SHP77 (cell line): ENCODE measurements around the gene NLRP10.

Experiments used
- DNase-seq, 2 experiments: peaks; one replicate each; lab custom pipeline; 2025; lab: John Stamatoyannopoulos, UW

Gene NLRP10

DNA sequence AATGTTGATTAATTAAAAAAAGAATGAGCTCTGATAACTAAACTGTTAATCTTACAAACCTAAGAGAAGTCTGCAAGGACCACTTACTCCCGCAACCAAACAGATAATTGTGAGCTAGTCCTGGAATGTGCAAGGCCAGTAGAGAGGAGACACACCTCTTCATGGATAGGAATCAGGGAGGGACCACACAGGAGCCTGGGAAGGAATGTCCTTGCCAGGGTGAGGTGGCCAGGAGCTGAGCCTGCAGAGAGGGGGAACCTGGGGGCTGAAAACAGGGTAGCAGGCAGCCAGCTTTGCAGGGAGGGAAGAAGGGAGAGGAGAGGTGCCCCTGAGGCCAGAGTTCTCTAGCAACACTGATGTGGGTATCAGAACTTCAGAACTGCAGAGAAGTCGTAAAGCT, 9.4 kb upstream of the NLRP10 start:
- DNase-seq = no peak

GRCh38 chr11:7973011-7973410, 7.8 kb upstream of the NLRP10 start:
- DNase-seq = no peak

DNA sequence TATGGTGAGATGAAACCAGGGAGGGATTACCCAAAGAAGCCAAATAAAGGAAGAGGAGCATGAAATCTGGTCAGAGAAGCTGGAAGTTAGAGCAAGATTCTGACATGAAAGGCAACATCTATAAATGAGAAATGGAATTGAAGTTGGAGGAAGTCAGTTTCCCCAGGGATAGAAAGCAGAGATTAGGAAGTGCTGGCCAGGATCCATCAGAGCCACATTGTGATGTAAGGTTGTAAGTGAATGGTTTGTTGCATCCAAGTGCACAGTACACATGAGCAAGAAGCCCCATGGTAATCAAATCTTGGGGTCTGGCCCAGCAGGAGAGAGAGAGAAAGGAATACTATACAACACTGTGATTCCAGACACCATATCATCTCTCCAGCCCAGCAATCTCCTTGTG, 6.6 kb upstream of the NLRP10 start:
- DNase-seq = no peak

DNA sequence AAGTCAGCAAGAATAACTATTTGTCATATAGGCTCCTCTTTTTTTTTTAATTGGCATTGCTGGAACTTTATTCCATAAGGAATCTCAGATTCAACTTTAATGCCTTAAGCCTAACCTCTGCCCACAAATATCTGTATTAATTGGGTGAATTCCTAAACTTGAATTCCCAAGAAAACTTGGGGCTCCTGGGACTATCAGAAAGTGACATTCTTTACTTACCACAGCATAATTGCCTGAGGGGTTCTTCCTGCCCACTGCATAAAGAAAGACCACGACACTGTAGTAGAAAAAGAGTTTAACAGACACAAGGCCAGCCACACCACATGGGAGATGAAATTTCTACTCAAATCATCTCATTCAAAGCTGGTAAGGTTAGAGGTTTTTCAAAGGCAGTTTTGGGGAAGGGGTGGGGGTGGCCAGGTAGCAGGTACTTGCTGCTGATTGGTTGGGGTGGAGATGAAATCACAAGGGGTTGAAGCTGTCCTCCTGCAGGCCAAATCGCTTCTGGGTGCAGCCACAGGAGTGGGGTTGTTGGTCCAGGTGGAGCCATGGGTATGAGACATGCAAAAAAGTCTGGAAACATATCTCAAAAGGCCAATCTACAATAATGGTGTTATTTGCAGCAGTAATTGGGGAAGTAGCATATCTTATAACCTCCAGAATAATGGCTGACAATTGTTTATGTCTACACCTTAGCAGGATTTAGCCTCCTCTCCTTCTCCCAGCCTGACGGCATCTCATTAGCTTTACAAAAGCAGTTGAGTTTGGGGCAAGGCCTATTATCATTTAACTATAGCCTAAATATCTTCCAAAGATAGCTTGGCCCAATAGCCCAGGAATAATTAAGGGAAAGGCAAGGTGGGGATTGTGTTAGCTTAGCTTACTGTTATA, 4.8 kb upstream of the NLRP10 start:
- DNase-seq = no peak

- DNase-seq = no peak
Measured at GRCh38 chr11:7968686-7969085, 3.4 kb upstream of the NLRP10 start.

- no peak for DNase-seq
Measured at GRCh38 chr11:7967826-7968225, 2.6 kb upstream of the NLRP10 start.

DNA sequence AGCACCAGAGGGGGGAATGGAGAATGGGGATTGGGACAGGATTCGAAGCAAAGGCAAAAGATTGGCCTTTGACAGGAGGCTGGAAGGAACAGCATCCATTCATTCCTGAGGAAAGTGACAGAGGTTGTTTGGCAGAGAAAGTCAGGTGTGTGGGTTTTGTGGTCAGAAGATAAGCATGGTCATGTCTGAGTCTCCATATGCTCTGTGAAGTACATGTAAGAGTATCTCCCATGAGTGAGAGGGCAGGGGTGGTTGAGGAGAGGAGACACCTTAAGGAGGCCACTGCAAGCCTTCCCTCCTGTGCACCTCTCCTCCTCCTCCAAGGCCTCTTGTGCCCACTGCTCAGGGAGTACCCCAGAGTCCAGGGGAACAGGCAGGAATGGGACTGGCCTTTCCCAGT, 1.9 kb upstream of the NLRP10 start:
- no peak for DNase-seq

DNA sequence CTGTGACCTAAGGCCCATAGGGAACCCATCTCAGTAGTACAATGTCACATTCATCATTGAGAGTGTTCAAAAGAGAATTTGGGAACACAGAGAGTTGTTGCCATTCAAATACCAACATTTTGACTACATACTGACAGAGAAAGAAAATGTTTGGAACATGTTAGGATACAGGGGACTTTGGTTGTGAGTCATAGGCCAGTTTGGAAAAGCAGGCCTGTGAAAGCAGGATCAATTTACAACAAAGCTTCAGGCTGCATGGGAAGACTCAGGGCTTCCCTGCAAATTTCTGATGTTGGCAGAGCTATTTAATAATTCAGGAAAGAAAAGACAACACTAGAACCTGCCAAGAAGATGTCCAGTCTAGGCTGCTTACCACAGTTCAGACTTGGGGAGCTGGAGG, 374 bp downstream of the NLRP10 start:
- DNase-seq = no peak

DNA sequence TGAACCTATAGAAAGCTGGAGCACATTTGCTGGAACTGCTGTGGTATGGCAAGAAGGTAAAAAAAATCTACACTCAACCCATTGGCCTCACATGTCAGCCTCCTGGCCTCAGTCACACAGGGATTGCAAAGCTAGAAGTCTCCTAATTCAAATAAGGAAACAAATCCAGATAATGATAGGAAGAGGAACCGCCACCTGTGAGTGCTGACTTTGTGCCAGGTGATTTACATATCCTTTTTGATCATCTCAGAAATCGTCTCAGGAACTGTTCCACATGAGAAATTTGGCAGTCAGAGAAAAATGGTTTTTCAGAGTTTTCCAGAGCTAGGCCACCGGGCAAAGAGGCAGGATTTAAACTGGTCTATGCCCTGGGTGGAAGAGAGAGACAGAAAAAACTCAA, 986 bp downstream of the NLRP10 start:
- DNase-seq = no peak

DNA sequence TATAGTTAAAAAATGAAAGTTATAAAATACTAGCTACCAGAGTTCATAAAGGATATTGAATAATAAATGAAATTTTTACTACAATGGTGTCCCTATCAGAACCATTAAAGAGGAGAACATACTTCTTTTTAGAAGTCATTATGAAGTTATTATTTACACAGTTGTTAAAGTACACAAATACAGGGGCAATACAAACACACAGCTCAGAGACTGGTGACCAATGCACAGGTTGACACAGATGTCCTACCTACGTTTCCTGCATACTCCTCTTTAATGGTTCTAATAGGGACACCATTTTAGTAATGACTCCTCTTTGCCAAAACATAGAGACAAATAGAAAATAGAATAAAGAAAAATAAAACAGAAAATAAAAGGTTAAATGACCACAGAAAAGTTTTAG, 10.1 kb downstream of the NLRP10 start:
- no peak for DNase-seq

DNA sequence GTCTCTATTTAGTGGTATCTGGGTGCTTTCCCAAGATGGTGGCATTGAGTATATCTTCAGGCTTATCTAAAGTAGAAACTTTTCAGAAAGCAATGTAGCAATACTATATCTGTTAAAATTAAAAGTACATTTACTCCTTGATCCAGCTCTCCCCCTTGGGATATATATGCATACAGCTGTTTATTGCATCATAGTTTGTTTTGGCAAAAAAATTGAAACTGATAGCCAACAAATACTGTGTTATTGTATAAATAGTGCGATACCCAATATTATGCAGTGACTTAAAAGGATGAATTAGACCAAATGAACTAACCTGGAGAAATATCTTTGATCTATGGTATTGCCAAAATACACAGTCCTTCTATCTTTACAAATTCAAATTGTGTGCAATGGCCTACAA, 15.3 kb downstream of the NLRP10 start:
- DNase-seq = no peak

DNA sequence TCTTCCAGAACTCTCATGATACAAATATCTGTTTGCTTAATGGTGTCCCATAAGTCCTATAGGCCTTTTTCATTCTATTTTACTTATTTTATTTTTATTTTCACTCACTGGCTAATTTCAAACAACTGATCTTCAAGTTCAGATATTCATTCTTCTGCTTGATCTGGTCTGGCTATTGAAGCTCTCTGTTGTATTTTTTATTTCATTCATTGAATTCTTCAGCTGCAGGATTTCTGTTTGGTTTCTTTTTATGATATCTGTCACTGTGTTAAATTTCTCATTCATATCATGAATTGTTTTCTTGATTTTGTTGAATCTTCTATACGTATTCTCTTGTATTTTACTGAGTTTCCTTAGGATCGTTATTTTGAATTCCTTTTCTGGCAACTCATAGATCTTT, 21.1 kb downstream of the NLRP10 start:
- DNase-seq = no peak

DNA sequence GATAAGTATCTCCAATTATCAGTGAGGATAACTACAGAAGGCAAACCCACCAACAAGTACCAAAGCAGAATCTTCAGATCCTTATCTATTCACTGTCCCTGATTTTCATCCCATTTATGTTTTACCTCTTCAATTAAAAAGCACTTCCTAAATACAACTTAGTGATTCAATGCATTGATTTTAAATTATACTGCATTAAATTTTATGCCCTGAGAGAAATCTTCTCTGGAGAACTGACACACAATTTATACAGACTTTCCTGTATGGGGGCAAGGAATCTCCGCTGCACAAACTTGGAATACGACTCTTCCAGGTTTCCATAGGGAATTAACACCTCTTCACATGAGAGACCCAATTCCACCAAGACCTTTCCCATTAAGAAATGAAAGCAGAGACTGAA, 23.6 kb downstream of the NLRP10 start, which contains the start of gene OR10A3:
OR10A3 (minus strand) TSS at position 101 of the 400 bp plus-strand sequence. CDS start 2,188 bp downstream, outside the sequence.
- no peak for DNase-seq

DNA sequence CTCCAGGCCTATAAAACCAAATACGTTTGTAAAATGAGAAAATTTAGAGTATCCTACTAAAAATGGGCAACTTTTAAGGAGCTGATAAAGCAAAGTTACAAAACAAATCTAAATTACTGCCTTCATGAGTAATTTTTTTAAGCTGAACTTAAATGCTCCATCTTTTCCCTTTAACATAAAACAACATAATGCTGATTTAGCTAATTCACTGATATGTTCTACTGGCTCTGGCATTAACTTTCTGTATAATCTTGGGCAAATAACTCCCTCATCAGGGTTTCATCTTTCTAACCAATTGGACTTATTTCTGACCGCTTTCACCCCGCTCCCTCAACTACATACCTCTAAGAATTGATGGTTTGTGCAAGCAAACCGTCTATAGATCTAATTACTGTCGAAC, 24.1 kb downstream of the NLRP10 start:
- no peak for DNase-seq

DNA sequence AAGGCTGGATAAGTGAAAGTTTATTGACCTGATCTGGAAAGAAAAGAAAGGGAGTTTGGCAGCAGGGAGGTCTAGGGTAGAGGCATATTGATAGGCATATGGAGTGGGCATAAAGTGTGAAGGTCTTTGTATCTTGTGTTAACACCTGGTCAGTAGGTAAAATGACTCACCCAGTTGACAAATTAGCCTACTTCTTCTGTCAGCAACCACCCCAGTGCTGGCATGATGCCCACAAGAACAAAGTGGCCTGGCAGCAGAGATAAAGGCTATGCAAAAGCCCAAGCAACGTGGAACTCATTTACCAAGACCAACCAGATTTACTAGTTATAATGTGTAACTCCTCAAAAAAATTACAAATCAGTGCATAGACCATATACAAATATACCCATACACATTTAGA, 28.6 kb downstream of the NLRP10 start:
- DNase-seq = no peak

- DNase-seq = no peak
Measured at GRCh38 chr11:7931168-7931567, 34.1 kb downstream of the NLRP10 start, which contains the start of gene OR10A6. Gene OR10A6, minus strand, starts transcription at chr11:7931268. Its CDS starts 2,606 bp downstream, at chr11:7928662.

- DNase-seq = no peak
Measured at GRCh38 chr11:7927635-7928034, 37.6 kb downstream of the NLRP10 start.

- no peak for DNase-seq
Measured at GRCh38 chr11:7924536-7924935, 40.7 kb downstream of the NLRP10 start.

DNA sequence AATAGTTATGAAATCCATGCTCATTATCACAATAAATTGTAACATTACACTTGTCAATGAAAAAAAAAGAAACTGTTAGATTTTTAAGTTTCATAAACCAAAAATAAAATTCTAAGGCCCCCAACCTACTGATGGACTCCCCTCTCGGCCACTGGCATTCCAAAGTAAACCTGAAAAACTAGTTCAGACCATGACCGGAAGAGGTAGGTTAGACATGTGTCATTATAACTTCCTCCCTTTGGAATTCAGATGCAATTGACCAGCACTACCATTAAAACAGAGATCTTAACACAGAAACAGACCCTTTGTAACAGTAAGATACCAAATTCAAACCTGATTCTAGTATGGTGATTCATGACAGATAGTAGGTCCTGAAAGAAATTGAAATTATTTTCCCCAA, 47.1 kb downstream of the NLRP10 start:
- no peak for DNase-seq
